Adipocyte (in vitro differentiated cells): Measurements from ENCODE around the gene CST9L.

Experiments used
- DNase-seq: peaks from one replicate; pipeline ENCODE4 v3.0.0-alpha.2; 2015; ENCODE audit warnings: low read depth
- H3K27me3 ChIP-seq: replicated peaks from 2 replicates; pipeline ENCODE4 v1.7.0; 2013; ENCODE audit warnings: mild to moderate bottlenecking, low read length, moderate library complexity; ENCODE audit not compliant: control insufficient read depth, insufficient read depth
- H3K36me3 ChIP-seq: 2 replicates; pipeline ENCODE4 v1.7.0; 2013; ENCODE audit warnings: low read length, mild to moderate bottlenecking, moderate library complexity; ENCODE audit not compliant: control insufficient read depth, insufficient read depth, severe bottlenecking
- H3K4me1 ChIP-seq: 2 replicates; pipeline ENCODE4 v1.7.0; 2013; ENCODE audit warnings: mild to moderate bottlenecking, low read length, moderate library complexity; ENCODE audit not compliant: control insufficient read depth, insufficient read depth
- H3K4me3 ChIP-seq: 2 replicates; pipeline ENCODE4 v1.7.0; 2013; ENCODE audit warnings: mild to moderate bottlenecking, low read length, moderate library complexity
- H3K9ac ChIP-seq: 2 replicates; pipeline ENCODE4 v1.7.0; 2013; ENCODE audit warnings: mild to moderate bottlenecking, low read length, moderate library complexity
- H3K9me3 ChIP-seq: 2 replicates; pipeline ENCODE4 v1.7.0; 2013; ENCODE audit warnings: mild to moderate bottlenecking, low read length, moderate library complexity; ENCODE audit not compliant: control insufficient read depth

The CST9L gene, protein sequence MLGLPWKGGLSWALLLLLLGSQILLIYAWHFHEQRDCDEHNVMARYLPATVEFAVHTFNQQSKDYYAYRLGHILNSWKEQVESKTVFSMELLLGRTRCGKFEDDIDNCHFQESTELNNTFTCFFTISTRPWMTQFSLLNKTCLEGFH

DNA sequence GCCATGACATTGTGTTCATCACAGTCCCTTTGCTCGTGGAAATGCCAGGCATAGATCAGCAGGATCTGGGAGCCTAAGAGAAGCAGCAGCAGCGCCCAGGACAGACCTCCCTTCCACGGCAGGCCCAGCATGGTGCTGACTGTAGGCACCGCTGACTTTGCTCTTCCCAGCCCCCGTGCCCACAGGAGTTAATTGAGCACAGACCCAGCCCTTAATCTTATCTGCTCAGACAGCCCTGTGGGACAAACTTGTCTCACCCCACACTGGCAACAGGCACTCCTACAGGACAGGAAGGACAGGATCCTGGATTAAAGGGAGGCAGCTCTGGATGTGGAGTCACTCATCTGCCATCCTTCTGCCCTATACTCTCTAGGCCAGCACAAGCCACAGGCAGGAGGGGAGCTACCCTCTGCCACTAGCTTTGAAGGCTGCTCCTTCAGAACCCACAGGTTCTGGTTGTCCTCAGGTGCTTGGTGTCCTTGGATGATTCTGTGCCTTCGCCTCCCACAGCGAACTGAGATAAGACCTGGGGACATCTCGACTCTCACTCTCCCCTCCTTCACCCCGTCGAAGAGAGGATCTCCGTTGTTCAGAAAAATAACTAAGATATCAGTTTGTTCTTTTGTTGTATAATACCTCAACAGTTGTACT lies at the start of gene CST9L:
Gene CST9L (minus strand): TSS at position 165 of the 651 bp plus-strand sequence. CDS start 34 bp downstream, at position 131.
- no peak within 1 kb of the TSS for H3K9ac ChIP-seq
- peaks cover 4% of the 10 kb centered on the region for H3K9me3 ChIP-seq
- no peaks in the 10 kb centered on the region for H3K36me3 ChIP-seq
- no peak within 1 kb of the TSS for H3K4me3 ChIP-seq
- peaks cover 12% of the 10 kb centered on the region for H3K27me3 ChIP-seq
- DNase-seq, result no peak
- no peaks in the 10 kb centered on the region for H3K4me1 ChIP-seq

DNA sequence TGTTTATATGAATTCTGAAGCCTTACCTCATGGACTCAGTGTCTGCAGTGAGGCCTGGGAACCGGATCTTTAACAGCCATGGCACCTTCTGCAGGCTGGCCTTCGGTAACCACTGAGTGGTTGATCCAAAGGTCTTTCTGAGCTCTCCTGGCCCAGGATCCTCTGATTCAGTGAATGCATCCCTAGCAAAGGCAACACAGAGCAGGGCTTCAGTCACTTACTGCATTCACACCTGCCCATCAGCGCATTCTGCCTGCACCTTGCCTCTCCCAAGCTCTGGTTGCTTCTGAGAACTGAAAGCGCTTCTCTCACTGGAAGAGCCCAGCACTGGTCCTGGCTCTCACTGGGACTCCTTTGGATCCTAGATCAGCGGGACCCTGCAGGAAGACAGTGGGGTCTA lies 45.9 kb upstream of the CST9L start:
- no peak for DNase-seq

DNA sequence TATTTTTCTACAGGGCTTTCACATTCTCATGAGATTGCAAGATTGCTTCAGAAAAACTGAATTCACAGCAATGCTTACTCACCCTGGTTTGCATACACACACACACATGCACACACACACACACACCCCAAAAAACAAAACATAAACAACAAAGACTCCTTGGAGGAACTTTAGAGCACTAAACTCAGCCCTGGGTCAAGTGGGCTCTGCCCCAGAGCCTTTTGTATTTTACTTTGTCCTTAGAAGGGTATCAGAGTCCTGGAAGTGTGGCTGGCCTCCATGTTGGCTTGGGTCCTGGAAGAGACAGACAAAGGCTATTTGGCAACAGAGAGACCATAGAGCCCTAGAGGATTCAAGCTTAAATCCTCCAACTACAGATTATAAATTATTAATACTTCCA lies 45.4 kb upstream of the CST9L start:
- H3K27me3 ChIP-seq, result no peaks in the 10 kb centered on the region
- peak overlapping the region; percentile 67 for H3K9ac ChIP-seq

More for the DNA sequence above, 45.9 kb upstream of the CST9L start:
- Histone ChIP-seq H3K36me3 (no peaks in the 10 kb centered on the region), H3K27me3 (no peaks in the 10 kb centered on the region), H3K9ac (peak overlapping the region; percentile 67), H3K4me3 (peak overlapping the region; percentile 1), H3K4me1 (peaks cover 37% of the 10 kb centered on the region), H3K9me3 (no peaks in the 10 kb centered on the region)

DNA sequence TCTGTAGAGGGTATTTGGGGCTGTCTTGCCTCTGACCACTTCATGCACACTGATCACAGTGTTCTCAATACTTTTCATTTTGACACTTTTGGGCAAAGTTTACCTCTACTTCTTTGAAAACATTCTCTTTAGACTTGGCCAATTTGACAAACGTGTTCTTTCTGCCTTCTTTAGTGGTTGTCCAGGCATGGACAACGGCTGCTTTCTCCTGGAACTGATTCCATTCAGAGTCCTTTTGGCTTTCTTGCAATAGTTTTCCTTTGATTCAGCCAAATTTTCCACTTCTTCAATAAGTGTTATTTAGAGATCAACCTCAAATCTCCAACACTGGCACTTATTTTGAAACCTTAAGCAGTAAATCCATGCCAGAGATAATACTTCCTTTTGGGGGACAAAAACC lies 44.1 kb upstream of the CST9L start:
- DNase-seq, result no peak
- no peaks in the 10 kb centered on the region for H3K27me3 ChIP-seq
- H3K4me3 ChIP-seq, result peak overlapping the region; percentile 13
- H3K9ac ChIP-seq, result no peak overlapping the region
- no peaks in the 10 kb centered on the region for H3K36me3 ChIP-seq
- peaks cover 39% of the 10 kb centered on the region for H3K4me1 ChIP-seq
- H3K9me3 ChIP-seq, result no peaks in the 10 kb centered on the region

More for the DNA sequence above, 45.4 kb upstream of the CST9L start:
- Histone ChIP-seq H3K4me3 (no peak overlapping the region), H3K9me3 (no peaks in the 10 kb centered on the region), H3K4me1 (peaks cover 39% of the 10 kb centered on the region), H3K36me3 (no peaks in the 10 kb centered on the region)
- DNase-seq, result no peak

DNA sequence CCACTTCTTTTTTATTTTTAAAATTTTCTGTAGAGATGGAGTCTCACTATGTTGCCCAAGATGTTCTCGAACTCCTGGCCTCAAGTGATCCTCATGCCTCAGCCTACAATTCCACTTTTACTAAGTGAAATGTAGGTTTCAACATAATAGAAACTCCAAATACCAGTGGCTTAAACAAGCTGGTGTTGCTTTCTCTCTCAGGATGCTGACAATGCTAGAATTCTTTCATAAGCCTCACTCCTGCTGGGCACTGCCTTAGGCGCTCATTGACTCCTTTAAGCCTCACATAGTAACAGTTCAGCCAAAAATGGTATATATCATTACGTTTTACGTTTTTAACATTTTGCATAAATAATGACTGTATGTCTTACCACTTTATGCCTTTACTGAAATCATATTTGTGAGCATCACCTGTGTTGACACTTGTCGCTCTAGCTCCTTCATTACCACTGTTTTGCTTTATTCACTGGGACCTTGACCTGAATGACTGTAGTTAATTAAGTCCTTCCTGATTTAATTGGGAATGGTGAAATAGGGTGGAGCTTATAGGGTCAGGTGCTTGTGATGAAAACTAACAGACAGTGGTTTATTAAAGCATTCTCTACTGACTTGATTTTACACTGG lies 41.3 kb upstream of the CST9L start:
- Histone ChIP-seq H3K9me3 (no peaks in the 10 kb centered on the region), H3K9ac (no peak overlapping the region), H3K36me3 (no peaks in the 10 kb centered on the region), H3K4me3 (no peak overlapping the region), H3K27me3 (peaks cover 6% of the 10 kb centered on the region), H3K4me1 (peaks cover 47% of the 10 kb centered on the region)
- DNase-seq, result peak; percentile 42

DNA sequence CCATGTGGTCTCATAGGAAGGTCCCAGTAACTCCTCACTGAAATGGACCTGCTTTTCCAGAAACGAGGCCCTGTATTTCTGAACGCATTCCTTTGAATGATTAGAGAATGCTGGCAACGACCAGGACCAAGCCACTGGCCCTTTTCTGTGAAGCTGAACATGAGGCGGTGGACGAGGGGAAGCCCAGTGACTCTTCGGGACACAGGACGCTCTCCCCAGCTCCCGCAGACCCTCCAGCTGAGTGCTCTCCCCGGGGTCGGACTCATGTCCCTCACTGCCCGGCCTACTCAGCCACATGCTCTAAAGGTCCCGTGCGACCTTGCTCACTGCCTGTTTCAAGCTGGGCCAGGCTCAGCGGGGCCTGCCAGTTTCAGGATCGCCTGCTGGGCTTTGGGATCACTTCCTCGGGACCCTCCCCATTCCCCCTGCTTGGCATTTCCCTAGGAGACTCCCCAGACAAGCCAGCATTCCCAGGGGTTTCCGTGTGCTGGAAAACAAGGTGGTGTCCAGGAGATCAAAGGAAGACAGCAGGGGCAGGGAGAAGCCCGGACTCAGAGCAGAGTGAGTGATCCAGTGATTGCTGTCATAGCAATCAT lies 40.1 kb upstream of the CST9L start:
- Histone ChIP-seq H3K9me3 (no peaks in the 10 kb centered on the region), H3K36me3 (no peaks in the 10 kb centered on the region), H3K4me1 (peaks cover 39% of the 10 kb centered on the region), H3K9ac (no peak overlapping the region), H3K4me3 (no peak overlapping the region), H3K27me3 (peaks cover 13% of the 10 kb centered on the region)
- DNase-seq, result no peak

DNA sequence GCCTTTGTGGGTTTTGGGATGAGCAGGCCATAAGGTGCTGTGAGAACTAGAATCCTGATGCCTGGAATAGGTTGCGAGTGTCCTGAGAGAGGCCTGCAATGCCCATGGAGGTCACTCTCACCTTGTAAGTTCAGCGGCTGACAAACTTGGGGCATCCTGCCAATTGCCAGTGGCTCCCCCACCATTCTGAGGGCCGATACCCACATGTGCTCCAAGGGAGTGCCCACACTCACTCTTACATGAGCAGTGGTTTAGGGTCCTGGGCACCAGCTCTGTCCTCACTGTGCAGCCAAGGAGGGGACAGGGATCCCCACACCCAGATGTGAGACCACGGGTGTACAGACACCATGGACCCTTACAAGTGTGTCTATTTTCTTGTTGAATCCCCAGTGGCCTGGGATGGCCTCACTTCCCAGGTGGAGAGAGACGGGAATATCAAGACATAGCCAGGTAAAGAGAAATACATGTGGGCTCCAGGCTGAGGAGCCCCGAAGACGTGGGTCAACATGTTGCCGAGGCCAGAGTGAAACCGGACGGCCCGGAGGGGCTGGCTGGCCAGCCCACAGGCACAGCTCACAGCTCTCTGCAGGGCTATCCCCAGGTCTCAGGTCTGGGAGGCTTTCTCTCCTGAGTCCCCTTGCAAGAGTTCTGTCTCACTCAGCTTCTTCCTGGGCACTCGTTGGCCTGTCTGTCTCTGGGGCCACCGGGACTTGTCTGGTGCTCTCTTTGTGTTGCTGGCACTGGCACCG lies 39.4 kb upstream of the CST9L start:
- Histone ChIP-seq H3K4me3 (no peak overlapping the region), H3K4me1 (peaks cover 32% of the 10 kb centered on the region), H3K27me3 (peaks cover 19% of the 10 kb centered on the region), H3K9ac (no peak overlapping the region), H3K36me3 (no peaks in the 10 kb centered on the region), H3K9me3 (no peaks in the 10 kb centered on the region)
- DNase-seq, result no peak

DNA sequence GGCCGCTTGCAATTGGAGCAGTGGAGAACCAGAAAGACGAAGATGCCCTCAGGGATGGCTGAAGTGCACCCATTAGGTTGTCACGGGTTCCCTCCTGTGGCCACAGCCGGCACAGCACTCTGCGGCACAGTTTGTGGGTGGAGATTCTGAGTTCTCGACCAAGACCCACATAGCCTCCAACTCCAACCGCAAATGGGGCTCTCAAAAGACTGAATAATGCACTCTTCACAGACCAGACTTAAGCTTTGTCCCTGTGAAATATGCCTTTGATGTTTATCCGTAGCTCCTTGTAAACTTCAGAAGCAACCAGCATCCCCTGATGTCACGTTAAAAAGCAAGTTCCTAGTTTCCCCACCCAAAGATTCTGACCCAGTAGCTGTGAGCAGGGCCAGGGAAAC lies 38.4 kb upstream of the CST9L start:
- DNase-seq, result peak; percentile 94
- H3K4me3 ChIP-seq, result no peak overlapping the region
- H3K9ac ChIP-seq, result peak overlapping the region; percentile 26
- peaks cover 23% of the 10 kb centered on the region for H3K4me1 ChIP-seq
- H3K9me3 ChIP-seq, result no peaks in the 10 kb centered on the region
- H3K27me3 ChIP-seq, result peaks cover 20% of the 10 kb centered on the region
- no peaks in the 10 kb centered on the region for H3K36me3 ChIP-seq

DNA sequence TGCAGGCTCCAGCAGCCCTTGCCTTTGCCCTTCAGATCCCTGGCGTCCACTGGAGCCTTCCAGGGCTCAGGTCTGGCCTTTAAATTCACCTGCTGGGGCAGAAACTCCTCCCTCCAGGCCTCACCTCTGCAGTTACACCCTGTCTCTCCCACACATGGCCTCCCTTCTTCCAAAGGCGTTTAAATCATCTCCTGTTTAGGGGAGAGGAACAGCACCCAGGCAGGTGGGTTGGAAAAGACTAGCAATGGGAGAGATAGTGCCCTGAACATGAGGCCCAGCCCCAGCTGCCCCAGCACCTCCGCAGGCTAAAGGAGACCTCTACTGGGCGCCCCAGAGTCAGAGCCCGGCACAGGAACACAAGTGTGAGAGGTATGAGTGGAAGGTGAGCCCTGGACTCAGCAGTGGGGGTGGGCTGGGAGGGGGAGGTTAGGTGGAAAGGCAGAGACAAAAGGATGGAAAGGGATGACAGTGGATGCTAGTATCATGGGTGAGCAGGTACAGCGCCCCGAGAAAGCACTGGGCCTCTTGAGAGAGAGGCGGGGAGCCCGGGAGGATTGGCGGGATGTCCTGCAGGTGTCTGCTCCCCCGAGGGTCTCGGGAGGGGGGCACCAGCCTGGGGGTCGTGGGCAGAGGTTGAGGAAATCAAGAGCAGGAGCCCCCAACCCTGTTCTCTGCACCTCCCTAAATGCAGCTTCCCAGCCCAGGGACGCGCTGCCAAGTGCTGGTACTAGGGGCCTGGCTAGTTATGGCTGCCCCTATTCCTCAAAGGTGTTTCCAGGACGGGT lies 37.8 kb upstream of the CST9L start, which contains the start of gene CST9:
Gene CST9 (minus strand): TSS at position 51 of the 785 bp plus-strand sequence. CDS start 53 bp downstream, outside the sequence.
- Histone ChIP-seq H3K4me1 (peaks cover 23% of the 10 kb centered on the region), H3K4me3 (no peak within 1 kb of the TSS), H3K36me3 (no peaks in the 10 kb centered on the region), H3K27me3 (peaks cover 20% of the 10 kb centered on the region), H3K9ac (peak within 1 kb of the TSS; percentile 26), H3K9me3 (no peaks in the 10 kb centered on the region)
- DNase-seq, result no peak

DNA sequence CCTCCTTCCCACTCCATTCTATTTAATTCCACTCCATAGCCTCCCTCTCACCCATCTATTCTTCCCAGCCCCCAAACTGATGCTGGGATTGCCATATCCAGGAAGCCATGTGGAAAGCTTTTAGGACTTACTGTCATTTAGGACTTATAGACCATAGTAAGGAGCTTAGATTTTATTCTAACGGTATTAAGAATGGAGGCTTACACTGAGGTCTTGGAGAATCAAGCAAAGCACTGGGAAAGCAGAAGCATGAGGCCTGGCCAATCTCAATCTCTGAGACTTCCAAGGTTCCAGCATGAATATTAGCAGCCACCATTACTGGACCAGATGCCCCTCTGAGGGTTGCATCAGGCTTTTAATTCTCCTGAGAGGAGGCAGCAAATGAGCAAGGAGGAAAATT lies 36.0 kb upstream of the CST9L start:
- H3K9ac ChIP-seq, result no peak overlapping the region
- H3K4me3 ChIP-seq, result no peak overlapping the region
- no peaks in the 10 kb centered on the region for H3K9me3 ChIP-seq
- peaks cover 16% of the 10 kb centered on the region for H3K4me1 ChIP-seq
- H3K27me3 ChIP-seq, result peaks cover 20% of the 10 kb centered on the region
- no peak for DNase-seq
- H3K36me3 ChIP-seq, result no peaks in the 10 kb centered on the region
